Vagina (tissue), 2 donors: Measurements from ENCODE around the gene SHROOM4. TPM values are rescaled to one million over a fixed set of nuclear protein-coding genes. Genes with fewer than 3 reads are reported as not detected.

ENCODE experiments used
- DNase-seq, 2 donors: peaks; one replicate each; pipeline ENCODE4 v3.0.0-alpha.2; 2017; ENCODE audit errors: extremely low spot score in 2 of 2
- H3K27ac ChIP-seq: fragments of 200-600 bp; sonication (generic); one replicate; pipeline ENCODE4 v1.5.1; 2019
- H3K27me3 ChIP-seq: fragments of 200-600 bp; sonication (generic); one replicate; pipeline ENCODE4 v1.5.1; 2019
- H3K36me3 ChIP-seq, 2 donors: fragments of 200-600 bp; sonication (generic); one replicate each; pipeline ENCODE4 v1.5.1; 2017 to 2019
- H3K4me1 ChIP-seq: fragments of 200-600 bp; sonication (generic); one replicate; pipeline ENCODE4 v1.5.1; 2019
- H3K4me3 ChIP-seq, 2 donors: fragments of 200-600 bp; sonication (generic); 1 replicate in 1 of 2; 2 replicates in 1 of 2; pipeline ENCODE4 v1.5.1; 2016 to 2019
- H3K9me3 ChIP-seq: fragments of 200-600 bp; sonication (generic); one replicate; pipeline ENCODE4 v1.5.1; 2019
- CTCF ChIP-seq, 3 experiments: fragments of 450-650 bp in 2 of 3; fragments of 200-600 bp in 1 of 3; sonication (generic) in 1 of 3; IDR thresholded peaks; one replicate each; pipeline ENCODE4 v1.5.1; 2017 to 2019; ENCODE audit warnings: antibody characterized with exemption in 3 of 3, mild to moderate bottlenecking in 2 of 3, moderate library complexity in 2 of 3
- POLR2A ChIP-seq, 2 donors: fragments of 450-650 bp; IDR thresholded peaks; one replicate each; pipeline ENCODE4 v1.6.1; 2017; ENCODE audit warnings: antibody characterized with exemption in 2 of 2, mild to moderate bottlenecking in 2 of 2, moderate library complexity in 2 of 2
- POLR2AphosphoS5 ChIP-seq, 2 donors: sonication (generic); formaldehyde crosslinking; IDR thresholded peaks; one replicate each; pipeline ENCODE4 v1.9.0; 2017; ENCODE audit warnings: antibody characterized with exemption in 2 of 2, mild to moderate bottlenecking in 2 of 2, low read depth in 1 of 2; ENCODE audit not compliant: insufficient read depth in 1 of 2
- intact Hi-C: fragments of 100-400 bp; cut with DNase I; formaldehyde crosslinking; loops from one replicate; pipeline ENCODE4 v1.15.1; 2023
- total RNA-seq: library from RNA; depleted of rRNA; stranded (reverse); fragments of >200 nt; gene quantifications from one replicate; pipeline ENCODE4 v1.2.3, GENCODE V29; 2016

Gene SHROOM4
- total RNA-seq, 1 donor from 2014 or later: 10.1 TPM

- intact Hi-C loops: no loop called here
Measured at GRCh38 chrX:50725310-50725709, 88.7 kb downstream of the SHROOM4 start.

GRCh38 chrX:50723006-50723405, 91.0 kb downstream of the SHROOM4 start:
- intact Hi-C loops: no loop called here
- TF ChIP-seq CTCF (IDR thresholded peaks at IDR 0.05): no peak
- no peak for TF ChIP-seq POLR2AphosphoS5 (IDR thresholded peaks at IDR 0.05; ENCODE audit: insufficient read depth in 1 of 2, low read depth in 1 of 2)
- no peak for TF ChIP-seq POLR2A (IDR thresholded peaks at IDR 0.05)
- Histone ChIP-seq H3K9me3 (no peaks in the 10 kb centered on the region), H3K4me1 (no peaks in the 10 kb centered on the region), H3K27me3 (no peaks in the 10 kb centered on the region), H3K4me3 (no peak overlapping the region), H3K36me3 (no peaks in the 10 kb centered on the region), H3K27ac (no peak overlapping the region)
- DNase-seq: no peak

More at GRCh38 chrX:50725310-50725709, 88.7 kb downstream of the SHROOM4 start:
- Histone ChIP-seq H3K27me3 (no peaks in the 10 kb centered on the region), H3K4me1 (no peaks in the 10 kb centered on the region), H3K4me3 (no peak overlapping the region), H3K9me3 (no peaks in the 10 kb centered on the region), H3K36me3 (no peaks in the 10 kb centered on the region), H3K27ac (no peak overlapping the region)
- no peak for DNase-seq
- no peak for TF ChIP-seq POLR2AphosphoS5 (IDR thresholded peaks at IDR 0.05; ENCODE audit: insufficient read depth in 1 of 2, low read depth in 1 of 2)
- no peak for TF ChIP-seq CTCF (IDR thresholded peaks at IDR 0.05)
- TF ChIP-seq POLR2A (IDR thresholded peaks at IDR 0.05): no peak

GRCh38 chrX:50721764-50722521, 92.1 kb downstream of the SHROOM4 start:
- TF ChIP-seq POLR2A (IDR thresholded peaks at IDR 0.05): no peak
- no peak for TF ChIP-seq CTCF (IDR thresholded peaks at IDR 0.05)

GRCh38 chrX:50719614-50720013, 94.4 kb downstream of the SHROOM4 start:
- Histone ChIP-seq H3K4me1 (no peaks in the 10 kb centered on the region), H3K9me3 (no peaks in the 10 kb centered on the region), H3K27me3 (no peaks in the 10 kb centered on the region), H3K27ac (no peak overlapping the region), H3K36me3 (no peaks in the 10 kb centered on the region), H3K4me3 (no peak overlapping the region)
- no peak for TF ChIP-seq POLR2AphosphoS5 (IDR thresholded peaks at IDR 0.05; ENCODE audit: insufficient read depth in 1 of 2, low read depth in 1 of 2)
- no peak for TF ChIP-seq POLR2A (IDR thresholded peaks at IDR 0.05)
- no peak for DNase-seq
- intact Hi-C loops: no loop called here

More at GRCh38 chrX:50721764-50722521, 92.1 kb downstream of the SHROOM4 start:
- Histone ChIP-seq H3K27me3 (no peaks in the 10 kb centered on the region), H3K4me3 (no peak overlapping the region), H3K27ac (no peak overlapping the region), H3K4me1 (no peaks in the 10 kb centered on the region), H3K9me3 (no peaks in the 10 kb centered on the region), H3K36me3 (no peaks in the 10 kb centered on the region)
- DNase-seq: no peak
- intact Hi-C loops: no loop called here

- H3K4me1 ChIP-seq: no peaks in the 10 kb centered on the region
- no peaks in the 10 kb centered on the region for H3K27me3 ChIP-seq
- no peak for DNase-seq
- no peaks in the 10 kb centered on the region for H3K9me3 ChIP-seq
- intact Hi-C loops: no loop called here
- no peak overlapping the region for H3K4me3 ChIP-seq
- no peaks in the 10 kb centered on the region for H3K36me3 ChIP-seq
- TF ChIP-seq POLR2A (IDR thresholded peaks at IDR 0.05) (no peak), POLR2AphosphoS5 (IDR thresholded peaks at IDR 0.05; ENCODE audit: insufficient read depth in 1 of 2, low read depth in 1 of 2) (no peak)
- no peak overlapping the region for H3K27ac ChIP-seq
Measured at GRCh38 chrX:50718776-50719175, 95.2 kb downstream of the SHROOM4 start.

- intact Hi-C loops: no loop called here
- DNase-seq: no peak
- no peaks in the 10 kb centered on the region for H3K9me3 ChIP-seq
- TF ChIP-seq CTCF (IDR thresholded peaks at IDR 0.05) (no peak), POLR2AphosphoS5 (IDR thresholded peaks at IDR 0.05; ENCODE audit: insufficient read depth in 1 of 2, low read depth in 1 of 2) (no peak), POLR2A (IDR thresholded peaks at IDR 0.05) (no peak)
- H3K27ac ChIP-seq: no peak overlapping the region
- H3K4me1 ChIP-seq: no peaks in the 10 kb centered on the region
- H3K4me3 ChIP-seq: no peak overlapping the region
- no peaks in the 10 kb centered on the region for H3K36me3 ChIP-seq
- H3K27me3 ChIP-seq: no peaks in the 10 kb centered on the region
Measured at GRCh38 chrX:50716706-50717105, 97.3 kb downstream of the SHROOM4 start.
